CD14-positive monocyte (primary cell): ENCODE measurements around the gene SLC35F4. TPM values are rescaled to one million over a fixed set of nuclear protein-coding genes. Genes with fewer than 3 reads are reported as not detected.
A peak's percentile ranks its signal among the peaks of the same experiment; 100 is the strongest.

ENCODE experiments used
- DNase-seq, 3 donors: peaks; one replicate each; pipeline ENCODE4 v3.0.0-alpha.2; 2011 to 2022
- H2AFZ ChIP-seq: 2 replicates; pipeline ENCODE4 v1.6.0; 2012; ENCODE audit warnings: mild to moderate bottlenecking, low read depth, low read length, inconsistent platforms; ENCODE audit not compliant: insufficient read depth, poor library complexity, severe bottlenecking
- H3K27ac ChIP-seq, 2 donors: 1 replicate in 1 of 2; 2 replicates in 1 of 2; pipeline ENCODE4 v1.5.1; 2012 to 2013; ENCODE audit warnings: low read length in 2 of 2, control low read depth in 1 of 2, inconsistent platforms in 1 of 2, low read depth in 1 of 2, mild to moderate bottlenecking in 1 of 2
- H3K27me3 ChIP-seq, 2 donors: one replicate each; pipeline versions ENCODE4 v1.6.0 to v1.6.1; 2011 to 2013; ENCODE audit warnings: low read length in 2 of 2; ENCODE audit not compliant: control insufficient read depth in 2 of 2, insufficient read depth in 2 of 2
- H3K36me3 ChIP-seq, 2 donors: replicated peaks in 1 of 2; 1 replicate in 1 of 2; 2 replicates in 1 of 2; pipeline versions ENCODE4 v1.5.1 to v1.6.1; 2012 to 2013; ENCODE audit warnings: low read length in 2 of 2, control low read depth in 1 of 2, inconsistent platforms in 1 of 2, mild to moderate bottlenecking in 1 of 2; ENCODE audit not compliant: insufficient read depth in 2 of 2, control insufficient read depth in 1 of 2
- H3K4me1 ChIP-seq, 2 donors: 1 replicate in 1 of 2; 2 replicates in 1 of 2; pipeline versions ENCODE4 v1.5.1 to v1.6.1; 2012 to 2013; ENCODE audit warnings: low read length in 2 of 2, control low read depth in 1 of 2, inconsistent platforms in 1 of 2, mild to moderate bottlenecking in 1 of 2, moderate library complexity in 1 of 2; ENCODE audit not compliant: insufficient read depth in 2 of 2, control insufficient read depth in 1 of 2
- H3K4me2 ChIP-seq: replicated peaks from 2 replicates; pipeline ENCODE3; 2012; ENCODE audit warnings: low read length, moderate library complexity, mild to moderate bottlenecking; ENCODE audit not compliant: poor library complexity, severe bottlenecking; ENCODE audit errors: extremely low read depth
- H3K4me3 ChIP-seq, 3 experiments: fragments of 200-600 bp in 1 of 3; sonication (generic) in 1 of 3; replicated peaks in 1 of 3; 1 replicate in 2 of 3; 2 replicates in 1 of 3; pipeline ENCODE4 v1.5.1; 2011 to 2013; ENCODE audit warnings: low read length in 3 of 3, mild to moderate bottlenecking in 3 of 3, control low read depth in 2 of 3, low read depth in 2 of 3, inconsistent platforms in 1 of 3, moderate library complexity in 1 of 3
- H3K79me2 ChIP-seq: 2 replicates; pipeline ENCODE4 v1.6.0; 2012; ENCODE audit warnings: mild to moderate bottlenecking, control low read depth, inconsistent platforms, low read length, moderate library complexity; ENCODE audit not compliant: insufficient read depth
- H3K9ac ChIP-seq: 2 replicates; pipeline ENCODE4 v1.6.0; 2017; ENCODE audit warnings: low read length, mild to moderate bottlenecking; ENCODE audit not compliant: insufficient read depth, poor library complexity, severe bottlenecking
- H3K9me3 ChIP-seq, 2 donors: replicated peaks in 1 of 2; 1 replicate in 1 of 2; 2 replicates in 1 of 2; pipeline versions ENCODE4 v1.5.1 to v1.6.1; 2012 to 2013; ENCODE audit warnings: low read length in 2 of 2, control low read depth in 1 of 2; ENCODE audit not compliant: control insufficient read depth in 1 of 2, insufficient read depth in 1 of 2
- H4K20me1 ChIP-seq: 2 replicates; pipeline ENCODE4 v1.6.0; 2012; ENCODE audit warnings: mild to moderate bottlenecking, low read length, control low read depth, moderate library complexity; ENCODE audit not compliant: insufficient read depth
- H3K27ac Mint-ChIP-seq, 7 donors: one replicate each; pipeline ENCODE4 v1.8.0; 2020; ENCODE audit warnings: mild to moderate bottlenecking in 7 of 7, mixed read lengths in 7 of 7, moderate library complexity in 6 of 7, inconsistent platforms in 2 of 7
- H3K27me3 Mint-ChIP-seq, 3 donors: one replicate each; pipeline ENCODE4 v1.8.0; 2021 to 2022; ENCODE audit warnings: low read depth in 3 of 3, mild to moderate bottlenecking in 3 of 3, mixed read lengths in 3 of 3, moderate library complexity in 3 of 3, inconsistent platforms in 1 of 3
- H3K36me3 Mint-ChIP-seq, 2 donors: one replicate each; pipeline ENCODE4 v1.8.0; 2020; ENCODE audit warnings: mixed read lengths in 2 of 2, inconsistent platforms in 1 of 2, mild to moderate bottlenecking in 1 of 2
- H3K4me1 Mint-ChIP-seq: one replicate; pipeline ENCODE4 v1.8.0; 2020; ENCODE audit warnings: mild to moderate bottlenecking, mixed read lengths
- H3K4me3 Mint-ChIP-seq, 2 donors: one replicate each; pipeline ENCODE4 v1.8.0; 2020; ENCODE audit warnings: mild to moderate bottlenecking in 2 of 2, mixed read lengths in 2 of 2, moderate library complexity in 1 of 2
- H3K9me3 Mint-ChIP-seq, 7 donors: one replicate each; pipeline ENCODE4 v1.8.0; 2020 to 2022; ENCODE audit warnings: mixed read lengths in 7 of 7, mild to moderate bottlenecking in 6 of 7, moderate library complexity in 6 of 7, inconsistent platforms in 2 of 7
- CTCF ChIP-seq: fragments of 200-600 bp; IDR thresholded peaks from one replicate; pipeline ENCODE4 v1.8.0; 2022; ENCODE audit warnings: antibody characterized with exemption, mild to moderate bottlenecking
- WGBS: methylation state at CpG from one replicate; pipeline ENCODE4 v1.1.5; 2013; ENCODE audit warnings: missing lambda C conversion rate; ENCODE audit not compliant: insufficient coverage; 5-methylcytosine and 5-hydroxymethylcytosine counted together
- intact Hi-C, 2 donors: fragments of 100-400 bp; cut with micrococcal nuclease; formaldehyde crosslinking; loops; one replicate each; pipeline versions ENCODE4 v1.15.0 to v1.15.1; 2023
- polyA plus RNA-seq, 3 donors: library from polyadenylated mRNA; depleted of rRNA in 1 of 3; unstranded in 2 of 3; stranded (reverse) in 1 of 3; fragments of 300-500 nt in 2 of 3; fragments of >200 nt in 1 of 3; fragmentation: Illumina TruSeq in 2 of 3; gene quantifications; 1 replicate in 2 of 3; 2 replicates in 1 of 3; pipeline ENCODE4 v1.2.3, GENCODE V29; 2012 to 2021

The SLC35F4 gene
- polyA plus RNA-seq, 3 donors: not detected

- no peak for DNase-seq
- WGBS: 60% methylated on average over 1 of the region's 2 CpGs
- Mint-ChIP-seq H3K36me3 (no peaks in the 10 kb centered on the region), H3K4me3 (no peak overlapping the region), H3K27me3 (no peaks in the 10 kb centered on the region), H3K4me1 (no peaks in the 10 kb centered on the region), H3K27ac (no peak overlapping the region), H3K9me3 (peaks cover 0 to 8% (median 3%) of the 10 kb centered on the region in 7 donors)
- H3K36me3 ChIP-seq: no peaks in the 10 kb centered on the region
- H3K27me3 ChIP-seq: no peaks in the 10 kb centered on the region
- no peaks in the 10 kb centered on the region for H4K20me1 ChIP-seq
- H3K4me1 ChIP-seq: no peaks in the 10 kb centered on the region
- no peak overlapping the region for H3K9ac ChIP-seq
- intact Hi-C loops: no loop called here
- TF ChIP-seq CTCF: no peak
- H3K4me3 ChIP-seq: no peak overlapping the region
- H3K79me2 ChIP-seq: no peaks in the 10 kb centered on the region
- H2AFZ ChIP-seq: no peak overlapping the region
- no peaks in the 10 kb centered on the region for H3K9me3 ChIP-seq
- no peak overlapping the region for H3K4me2 ChIP-seq
- no peak overlapping the region for H3K27ac ChIP-seq
Measured at GRCh38 chr14:57607086-57607485, 258.8 kb downstream of the SLC35F4 start.

GRCh38 chr14:57583396-57583795 lies 282.5 kb downstream of the SLC35F4 start:
- H3K36me3 Mint-ChIP-seq: no peaks in the 10 kb centered on the region
- Histone ChIP-seq H3K9me3 (peaks cover 0 to 5% of the 10 kb centered on the region in 2 donors), H3K27ac (no peak overlapping the region), H2AFZ (no peak overlapping the region), H4K20me1 (no peaks in the 10 kb centered on the region), H3K36me3 (no peaks in the 10 kb centered on the region), H3K4me1 (no peaks in the 10 kb centered on the region), H3K9ac (no peak overlapping the region), H3K27me3 (no peaks in the 10 kb centered on the region), H3K79me2 (no peaks in the 10 kb centered on the region), H3K4me3 (no peak overlapping the region), H3K4me2 (no peak overlapping the region)
- no CpG with 5 or more reads among the region's 3 CpGs for WGBS
- H3K4me1 Mint-ChIP-seq: no peaks in the 10 kb centered on the region
- intact Hi-C loops: no loop called here
- peak overlapping the region in 1 of 7 donors; percentile 5 for H3K27ac Mint-ChIP-seq
- no peak for TF ChIP-seq CTCF
- DNase-seq: no peak
- H3K27me3 Mint-ChIP-seq: no peaks in the 10 kb centered on the region
- no peak overlapping the region for H3K4me3 Mint-ChIP-seq
- H3K9me3 Mint-ChIP-seq: peaks cover 4 to 17% (median 9%) of the 10 kb centered on the region in 7 donors
